ENCODE measurements around the gene PEMT.

DNA sequence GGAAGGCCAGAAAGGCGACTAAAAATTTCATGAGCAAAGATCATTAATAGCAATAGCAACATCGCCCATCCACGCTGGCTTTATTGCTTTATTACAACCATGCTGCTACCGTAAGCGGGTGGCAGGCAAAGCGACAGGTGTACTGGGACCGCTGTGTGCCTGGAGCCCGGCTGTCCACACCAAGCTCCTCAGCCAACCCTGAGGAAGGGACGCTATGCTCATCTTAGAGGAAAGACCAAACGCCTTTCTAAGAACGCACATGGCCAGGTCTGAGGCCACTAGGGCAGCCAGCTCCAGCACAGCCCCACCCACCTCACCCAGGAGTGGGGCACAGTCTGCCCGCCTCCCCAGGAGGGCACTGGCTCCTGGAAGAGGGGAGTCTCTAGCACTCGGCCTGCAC is 28.0 kb downstream of the PEMT start:
- TF ChIP-seq POLR2A (IDR thresholded peaks at IDR 0.05) = no peak
- TF ChIP-seq, protein P1, sequence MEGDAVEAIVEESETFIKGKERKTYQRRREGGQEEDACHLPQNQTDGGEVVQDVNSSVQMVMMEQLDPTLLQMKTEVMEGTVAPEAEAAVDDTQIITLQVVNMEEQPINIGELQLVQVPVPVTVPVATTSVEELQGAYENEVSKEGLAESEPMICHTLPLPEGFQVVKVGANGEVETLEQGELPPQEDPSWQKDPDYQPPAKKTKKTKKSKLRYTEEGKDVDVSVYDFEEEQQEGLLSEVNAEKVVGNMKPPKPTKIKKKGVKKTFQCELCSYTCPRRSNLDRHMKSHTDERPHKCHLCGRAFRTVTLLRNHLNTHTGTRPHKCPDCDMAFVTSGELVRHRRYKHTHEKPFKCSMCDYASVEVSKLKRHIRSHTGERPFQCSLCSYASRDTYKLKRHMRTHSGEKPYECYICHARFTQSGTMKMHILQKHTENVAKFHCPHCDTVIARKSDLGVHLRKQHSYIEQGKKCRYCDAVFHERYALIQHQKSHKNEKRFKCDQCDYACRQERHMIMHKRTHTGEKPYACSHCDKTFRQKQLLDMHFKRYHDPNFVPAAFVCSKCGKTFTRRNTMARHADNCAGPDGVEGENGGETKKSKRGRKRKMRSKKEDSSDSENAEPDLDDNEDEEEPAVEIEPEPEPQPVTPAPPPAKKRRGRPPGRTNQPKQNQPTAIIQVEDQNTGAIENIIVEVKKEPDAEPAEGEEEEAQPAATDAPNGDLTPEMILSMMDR (IDR thresholded peaks at IDR 0.05) = no peak
